HG02642 (cell line): Measurements from ENCODE around the gene IBTK.

Experiments used
- ATAC-seq: cut with Tn5 transposase; IDR thresholded peaks from one replicate; pipeline ENCODE4 v1.9.1; 2021; ENCODE audit warnings: mild to moderate bottlenecking; ENCODE audit not compliant: unreplicated experiment, poor library complexity

The IBTK gene

DNA sequence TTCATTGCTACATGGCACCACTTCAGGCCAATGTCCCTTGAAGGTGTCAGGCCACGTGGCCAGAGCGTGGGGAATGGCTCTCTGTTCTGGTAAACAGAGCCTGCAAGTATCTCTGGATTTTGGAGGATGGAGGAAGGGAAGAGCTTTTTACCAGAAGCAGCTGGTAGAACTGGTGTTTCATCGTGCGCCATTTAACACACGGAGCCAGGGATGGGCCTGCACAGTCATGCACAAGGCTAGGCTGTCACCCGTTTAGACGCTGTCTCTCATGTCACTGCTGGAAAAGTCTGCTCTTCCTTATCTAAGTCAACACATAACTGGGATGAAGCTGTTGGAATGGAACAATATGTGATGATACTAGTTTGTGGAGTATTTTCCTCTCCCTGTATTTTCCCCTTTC lies 123.9 kb downstream of the IBTK start:
- no peak for ATAC-seq
